ENCODE measurements around the gene RNASE13. TPM values are rescaled to one million over a fixed set of nuclear protein-coding genes. Genes with fewer than 3 reads are reported as not detected.
A peak's percentile ranks its signal among the peaks of the same experiment; 100 is the strongest.

RNASE13 gene
- total RNA-seq, 1 experiment from 2014 or later = 0.15 TPM

DNA sequence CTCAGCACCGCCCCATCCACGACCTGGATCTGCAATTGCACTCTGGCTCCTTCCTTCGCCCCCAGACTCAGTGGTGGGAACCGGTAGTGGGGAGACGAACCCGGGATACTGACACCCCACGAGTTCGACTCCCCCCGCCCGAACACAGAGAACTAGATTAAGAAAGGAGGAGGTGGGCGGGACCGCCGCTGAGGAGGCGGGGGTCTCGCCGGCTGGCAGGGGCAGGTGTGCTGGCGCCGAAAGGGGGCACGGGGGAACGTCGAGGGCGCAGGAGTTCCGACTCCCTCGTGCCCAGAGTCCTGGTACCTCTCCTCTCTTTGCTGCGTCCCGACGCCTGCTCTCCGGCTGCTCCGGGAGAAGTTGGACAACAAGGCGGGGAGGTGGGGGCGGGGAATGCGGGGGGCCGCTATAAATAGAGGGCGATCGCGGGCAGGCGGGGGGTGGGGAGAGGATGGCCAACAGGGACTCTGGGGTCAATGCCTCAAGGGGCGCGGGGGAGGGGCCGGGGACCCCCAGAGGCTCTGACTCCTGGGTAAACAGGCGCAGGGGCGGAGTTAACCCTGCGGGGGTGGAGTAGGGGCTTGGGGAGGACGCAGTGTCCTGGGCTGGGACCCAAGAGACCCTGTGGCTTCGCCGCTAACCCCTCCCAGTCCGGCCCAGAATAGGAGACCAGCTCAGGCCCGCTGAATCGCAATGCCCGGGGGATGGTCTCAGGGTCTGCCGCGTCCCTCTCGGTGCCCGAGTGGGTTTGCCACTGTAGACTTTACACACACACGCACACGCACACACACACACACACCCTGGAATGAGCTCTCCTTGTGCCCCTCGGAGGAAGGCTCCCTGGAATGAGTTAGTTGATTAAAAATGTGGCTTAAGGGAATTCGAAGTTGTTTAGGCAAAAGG, 9.0 kb downstream of the RNASE13 start:
- Histone ChIP-seq H3K9me2 (ENCODE audit: insufficient read depth) (no peaks in the 10 kb centered on the region), H3K4me1 (ENCODE audit: control insufficient read depth in 1 of 2, insufficient read depth in 2 of 2, low read length in 2 of 2) (peaks cover 14 to 21% of the 10 kb centered on the region in 2 experiments; a peak in 3 of 4 replicates), H3K27me3 (ENCODE audit: insufficient read depth, low read length) (no peaks in the 10 kb centered on the region), H2AFZ (ENCODE audit: low read depth, low read length, poor library complexity, severe bottlenecking) (peak overlapping the region; percentile 42), H3K79me2 (ENCODE audit: insufficient read depth, low read length) (no peaks in the 10 kb centered on the region), H3K4me3 (replicated peaks in 1 of 2; ENCODE audit: low read depth in 1 of 2, low read length in 2 of 2) (peak overlapping the region; percentile 66 to 72), H3K36me3 (ENCODE audit: control insufficient read depth in 1 of 2, insufficient read depth in 2 of 2, low read length in 2 of 2) (no peaks in the 10 kb centered on the region), H3K9me3 (ENCODE audit: control insufficient read depth in 1 of 2, insufficient read depth in 1 of 2, low read depth in 1 of 2, low read length in 2 of 2) (no peaks in the 10 kb centered on the region), H3K9ac (ENCODE audit: low read length) (peak overlapping the region; percentile 66), H3K27ac (ENCODE audit: low read depth, low read length) (peak overlapping the region; percentile 35; the same call in 1 of the 2 replicates), H4K20me1 (ENCODE audit: insufficient read depth) (no peaks in the 10 kb centered on the region), H3K4me2 (ENCODE audit: low read length) (peak overlapping the region; percentile 85)
- DNase-seq (ENCODE audit: low read depth, low spot score) (no peak), ATAC-seq (no peak)
- CTCF ChIA-PET = interaction anchor here (2.5 kb wide), 1 partner anchor 11 kb away, joined by 10 read pairs; no protein-coding TSS in a partner anchor
- intact Hi-C loops (cut with micrococcal nuclease) = no loop called here
- POLR2A ChIA-PET = no interaction called here
- RAD21 ChIA-PET (ENCODE audit: low non-redundant PET in 1 of 2, low total read pairs in 2 of 2, uncharacterized antibody in 2 of 2, unreplicated experiment in 2 of 2) = no interaction called here
- no peak for TF ChIP-seq JUND (IDR thresholded peaks at IDR 0.05)
- TF ChIP-seq, protein P1, sequence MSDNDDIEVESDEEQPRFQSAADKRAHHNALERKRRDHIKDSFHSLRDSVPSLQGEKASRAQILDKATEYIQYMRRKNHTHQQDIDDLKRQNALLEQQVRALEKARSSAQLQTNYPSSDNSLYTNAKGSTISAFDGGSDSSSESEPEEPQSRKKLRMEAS (IDR thresholded peaks at IDR 0.05) = no peak
- no peak for TF ChIP-seq RAD21 (IDR thresholded peaks at IDR 0.05; ENCODE audit: low read depth)
- no peak for TF ChIP-seq ELF1 (IDR thresholded peaks at IDR 0.05; ENCODE audit: borderline replicate concordance, low read depth)
- TF ChIP-seq, protein P2, sequence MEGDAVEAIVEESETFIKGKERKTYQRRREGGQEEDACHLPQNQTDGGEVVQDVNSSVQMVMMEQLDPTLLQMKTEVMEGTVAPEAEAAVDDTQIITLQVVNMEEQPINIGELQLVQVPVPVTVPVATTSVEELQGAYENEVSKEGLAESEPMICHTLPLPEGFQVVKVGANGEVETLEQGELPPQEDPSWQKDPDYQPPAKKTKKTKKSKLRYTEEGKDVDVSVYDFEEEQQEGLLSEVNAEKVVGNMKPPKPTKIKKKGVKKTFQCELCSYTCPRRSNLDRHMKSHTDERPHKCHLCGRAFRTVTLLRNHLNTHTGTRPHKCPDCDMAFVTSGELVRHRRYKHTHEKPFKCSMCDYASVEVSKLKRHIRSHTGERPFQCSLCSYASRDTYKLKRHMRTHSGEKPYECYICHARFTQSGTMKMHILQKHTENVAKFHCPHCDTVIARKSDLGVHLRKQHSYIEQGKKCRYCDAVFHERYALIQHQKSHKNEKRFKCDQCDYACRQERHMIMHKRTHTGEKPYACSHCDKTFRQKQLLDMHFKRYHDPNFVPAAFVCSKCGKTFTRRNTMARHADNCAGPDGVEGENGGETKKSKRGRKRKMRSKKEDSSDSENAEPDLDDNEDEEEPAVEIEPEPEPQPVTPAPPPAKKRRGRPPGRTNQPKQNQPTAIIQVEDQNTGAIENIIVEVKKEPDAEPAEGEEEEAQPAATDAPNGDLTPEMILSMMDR (IDR thresholded peaks at IDR 0.05 in 2 of 3, conservative IDR thresholded peaks at IDR 0.05 in 1 of 3; ENCODE audit: borderline replicate concordance in 1 of 3, insufficient read depth in 1 of 3, low read depth in 2 of 3, low read length in 2 of 3) = no peak
- TF ChIP-seq POLR2AphosphoS5 (IDR thresholded peaks at IDR 0.05; ENCODE audit: low read depth, low read length) = no peak
- no peak for TF ChIP-seq EZH2 (IDR thresholded peaks at IDR 0.05)
- no peak for TF ChIP-seq POLR2A (IDR thresholded peaks at IDR 0.05; ENCODE audit: borderline replicate concordance, extremely low read depth, insufficient read depth, insufficient read length)
- TF ChIP-seq, protein P3, sequence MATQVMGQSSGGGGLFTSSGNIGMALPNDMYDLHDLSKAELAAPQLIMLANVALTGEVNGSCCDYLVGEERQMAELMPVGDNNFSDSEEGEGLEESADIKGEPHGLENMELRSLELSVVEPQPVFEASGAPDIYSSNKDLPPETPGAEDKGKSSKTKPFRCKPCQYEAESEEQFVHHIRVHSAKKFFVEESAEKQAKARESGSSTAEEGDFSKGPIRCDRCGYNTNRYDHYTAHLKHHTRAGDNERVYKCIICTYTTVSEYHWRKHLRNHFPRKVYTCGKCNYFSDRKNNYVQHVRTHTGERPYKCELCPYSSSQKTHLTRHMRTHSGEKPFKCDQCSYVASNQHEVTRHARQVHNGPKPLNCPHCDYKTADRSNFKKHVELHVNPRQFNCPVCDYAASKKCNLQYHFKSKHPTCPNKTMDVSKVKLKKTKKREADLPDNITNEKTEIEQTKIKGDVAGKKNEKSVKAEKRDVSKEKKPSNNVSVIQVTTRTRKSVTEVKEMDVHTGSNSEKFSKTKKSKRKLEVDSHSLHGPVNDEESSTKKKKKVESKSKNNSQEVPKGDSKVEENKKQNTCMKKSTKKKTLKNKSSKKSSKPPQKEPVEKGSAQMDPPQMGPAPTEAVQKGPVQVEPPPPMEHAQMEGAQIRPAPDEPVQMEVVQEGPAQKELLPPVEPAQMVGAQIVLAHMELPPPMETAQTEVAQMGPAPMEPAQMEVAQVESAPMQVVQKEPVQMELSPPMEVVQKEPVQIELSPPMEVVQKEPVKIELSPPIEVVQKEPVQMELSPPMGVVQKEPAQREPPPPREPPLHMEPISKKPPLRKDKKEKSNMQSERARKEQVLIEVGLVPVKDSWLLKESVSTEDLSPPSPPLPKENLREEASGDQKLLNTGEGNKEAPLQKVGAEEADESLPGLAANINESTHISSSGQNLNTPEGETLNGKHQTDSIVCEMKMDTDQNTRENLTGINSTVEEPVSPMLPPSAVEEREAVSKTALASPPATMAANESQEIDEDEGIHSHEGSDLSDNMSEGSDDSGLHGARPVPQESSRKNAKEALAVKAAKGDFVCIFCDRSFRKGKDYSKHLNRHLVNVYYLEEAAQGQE (IDR thresholded peaks at IDR 0.05; ENCODE audit: low read depth) = no peak
- no peak for TF ChIP-seq SRF (IDR thresholded peaks at IDR 0.05; ENCODE audit: low read depth)
- TF ChIP-seq, protein P4, sequence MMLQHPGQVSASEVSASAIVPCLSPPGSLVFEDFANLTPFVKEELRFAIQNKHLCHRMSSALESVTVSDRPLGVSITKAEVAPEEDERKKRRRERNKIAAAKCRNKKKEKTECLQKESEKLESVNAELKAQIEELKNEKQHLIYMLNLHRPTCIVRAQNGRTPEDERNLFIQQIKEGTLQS (IDR thresholded peaks at IDR 0.05) = no peak
- no peak for TF ChIP-seq YY1 (IDR thresholded peaks at IDR 0.05; ENCODE audit: extremely low read depth, insufficient replicate concordance, low read depth, low read length)
- no peak for TF ChIP-seq EGR1 (IDR thresholded peaks at IDR 0.05; ENCODE audit: low read depth)
- BruUV-seq (replicated peaks) = no TSS peak
